Trophoblast cell (in vitro differentiated cells and primary cell): ENCODE measurements around the gene LGALS12.
A peak's percentile ranks its signal among the peaks of the same experiment; 100 is the strongest.
"Not testable (repeated sequence)": the region's sequence is repeated elsewhere in the genome, so short reads cannot be mapped to it uniquely, and the experiment has no call there.

Experiments
- DNase-seq, 2 donors: peaks; one replicate each; pipeline ENCODE4 v3.0.0-alpha.2; 2016
- H2AFZ ChIP-seq: 2 replicates; pipeline ENCODE4 v1.6.1; 2013; ENCODE audit warnings: low read length, moderate library complexity, mild to moderate bottlenecking; ENCODE audit not compliant: insufficient read depth, poor library complexity
- H2AK5ac ChIP-seq: 2 replicates; pipeline ENCODE4 v1.6.1; 2013; ENCODE audit warnings: mild to moderate bottlenecking, low read length
- H2BK120ac ChIP-seq: 2 replicates; pipeline ENCODE4 v1.6.1; 2013; ENCODE audit warnings: low read length, mild to moderate bottlenecking, moderate library complexity; ENCODE audit not compliant: insufficient read depth, poor library complexity
- H2BK12ac ChIP-seq: 2 replicates; pipeline ENCODE4 v1.6.1; 2013; ENCODE audit warnings: mild to moderate bottlenecking, low read length, moderate library complexity
- H2BK5ac ChIP-seq: 2 replicates; pipeline ENCODE4 v1.6.1; 2013; ENCODE audit warnings: low read length, low read depth, moderate library complexity, mild to moderate bottlenecking; ENCODE audit not compliant: poor library complexity
- H3K14ac ChIP-seq: 2 replicates; pipeline ENCODE4 v1.6.1; 2013; ENCODE audit warnings: mild to moderate bottlenecking, low read length
- H3K18ac ChIP-seq: 2 replicates; pipeline ENCODE4 v1.6.1; 2013; ENCODE audit warnings: mild to moderate bottlenecking, low read length
- H3K23ac ChIP-seq: 2 replicates; pipeline ENCODE4 v1.6.1; 2013; ENCODE audit warnings: low read length
- H3K27ac ChIP-seq: 2 replicates; pipeline ENCODE4 v1.5.1; 2013; ENCODE audit warnings: low read depth, mild to moderate bottlenecking, inconsistent platforms, low read length, moderate library complexity
- H3K27me3 ChIP-seq: 2 replicates; pipeline ENCODE4 v1.6.1; 2013; ENCODE audit warnings: inconsistent platforms, mild to moderate bottlenecking, low read length, moderate library complexity; ENCODE audit not compliant: insufficient read depth
- H3K36me3 ChIP-seq, 2 experiments: 1 replicate in 1 of 2; 2 replicates in 1 of 2; pipeline ENCODE4 v1.6.1; 2013; ENCODE audit warnings: low read length in 2 of 2, mild to moderate bottlenecking in 2 of 2, moderate library complexity in 1 of 2; ENCODE audit not compliant: insufficient read depth in 2 of 2, control insufficient read depth in 1 of 2
- H3K4ac ChIP-seq: 2 replicates; pipeline ENCODE4 v1.6.1; 2013; ENCODE audit warnings: low read depth, mild to moderate bottlenecking, low read length, moderate library complexity
- H3K4me1 ChIP-seq, 2 experiments: 1 replicate in 1 of 2; 2 replicates in 1 of 2; pipeline ENCODE4 v1.6.1; 2013; ENCODE audit warnings: low read length in 2 of 2, mild to moderate bottlenecking in 2 of 2, moderate library complexity in 1 of 2; ENCODE audit not compliant: insufficient read depth in 2 of 2, control insufficient read depth in 1 of 2
- H3K4me2 ChIP-seq: 2 replicates; pipeline ENCODE4 v1.6.1; 2013; ENCODE audit warnings: inconsistent platforms, mild to moderate bottlenecking, low read length, moderate library complexity
- H3K4me3 ChIP-seq: 2 replicates; pipeline ENCODE4 v1.5.1; 2013; ENCODE audit warnings: mild to moderate bottlenecking, low read depth, low read length, inconsistent platforms
- H3K79me1 ChIP-seq: one replicate; pipeline ENCODE4 v1.6.1; 2013; ENCODE audit warnings: low read length
- H3K79me2 ChIP-seq: 2 replicates; pipeline ENCODE4 v1.6.1; 2013; ENCODE audit warnings: low read length, mild to moderate bottlenecking; ENCODE audit not compliant: control insufficient read depth, insufficient read depth, poor library complexity
- H3K9ac ChIP-seq: 2 replicates; pipeline ENCODE4 v1.6.1; 2013; ENCODE audit warnings: mild to moderate bottlenecking, low read length
- H3K9me3 ChIP-seq: 2 replicates; pipeline ENCODE4 v1.6.1; 2013; ENCODE audit warnings: low read depth, mild to moderate bottlenecking, control low read depth, inconsistent platforms, low read length; ENCODE audit not compliant: insufficient read depth
- H4K12ac ChIP-seq: 2 replicates; pipeline ENCODE4 v1.6.1; 2013; ENCODE audit warnings: low read depth, mild to moderate bottlenecking, low read length, moderate library complexity
- H4K8ac ChIP-seq: 2 replicates; pipeline ENCODE4 v1.6.1; 2013; ENCODE audit warnings: low read depth, mild to moderate bottlenecking, low read length, moderate library complexity
- H4K91ac ChIP-seq: one replicate; pipeline ENCODE4 v1.6.1; 2013; ENCODE audit warnings: low read depth, mild to moderate bottlenecking, low read length, moderate library complexity
- WGBS: extraction: QIAGEN DNeasy Blood & Tissue Kit; methylation state at CpG from one replicate; pipeline ENCODE4 v1.1.7; 2013; ENCODE audit warnings: missing lambda C conversion rate; ENCODE audit not compliant: insufficient read length, insufficient coverage; ENCODE audit errors: extremely low coverage; 5-methylcytosine and 5-hydroxymethylcytosine counted together

Gene LGALS12

DNA sequence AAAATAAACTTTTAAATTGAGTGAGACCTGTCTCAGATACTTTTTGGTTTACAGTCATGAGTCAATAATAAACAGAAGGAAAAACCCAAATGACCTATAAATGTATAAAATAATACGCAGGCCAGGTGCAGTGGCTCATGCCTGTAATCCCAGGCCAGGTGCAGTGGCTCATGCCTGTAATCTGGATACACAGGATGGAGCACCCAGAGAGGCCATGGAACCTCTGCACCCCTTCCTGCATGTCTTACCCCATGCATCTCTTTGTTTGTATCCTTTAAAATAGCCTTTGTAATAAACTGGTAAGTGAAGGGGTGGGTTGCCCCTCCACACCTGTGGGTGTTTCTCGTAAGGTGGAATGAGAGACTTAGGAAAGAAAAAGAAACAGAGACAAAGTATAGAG, 21.8 kb downstream of the LGALS12 start:
- H3K4ac ChIP-seq: no peak overlapping the region
- H3K27ac ChIP-seq: peak overlapping the region; percentile 14
- peak overlapping the region; percentile 13 for H4K8ac ChIP-seq
- peak overlapping the region; percentile 37 for H2BK12ac ChIP-seq
- no peak overlapping the region for H3K9ac ChIP-seq
- H3K9me3 ChIP-seq: peaks cover 1% of the 10 kb centered on the region
- H2AFZ ChIP-seq: no peak overlapping the region
- H3K14ac ChIP-seq: no peak overlapping the region
- H3K27me3 ChIP-seq: no peaks in the 10 kb centered on the region
- no peak overlapping the region for H3K4me3 ChIP-seq
- no peak overlapping the region for H2BK120ac ChIP-seq
- H2AK5ac ChIP-seq: no peak overlapping the region
- H3K18ac ChIP-seq: no peak overlapping the region
- WGBS: no CpG with 5 or more reads among the region's 2 CpGs
- H4K91ac ChIP-seq: peak overlapping the region; percentile 64
- H3K36me3 ChIP-seq: no peaks in the 10 kb centered on the region
- no peak overlapping the region for H4K12ac ChIP-seq
- H3K4me2 ChIP-seq: no peak overlapping the region
- H2BK5ac ChIP-seq: peak overlapping the region; percentile 31
- no peaks in the 10 kb centered on the region for H3K79me2 ChIP-seq
- H3K4me1 ChIP-seq: peaks cover under 1 to 9% of the 10 kb centered on the region in 2 experiments
- no peak overlapping the region for H3K23ac ChIP-seq
- H3K79me1 ChIP-seq: peaks cover 6% of the 10 kb centered on the region
- DNase-seq: no peak

- not testable (repeated sequence) for H2BK5ac ChIP-seq, H3K27ac ChIP-seq, H3K14ac ChIP-seq, H2BK120ac ChIP-seq, H3K4ac ChIP-seq, H3K4me2 ChIP-seq, H4K91ac ChIP-seq, H3K79me2 ChIP-seq, H4K12ac ChIP-seq, H3K23ac ChIP-seq, H2BK12ac ChIP-seq, H3K27me3 ChIP-seq, H3K9me3 ChIP-seq, H3K4me3 ChIP-seq, H3K36me3 ChIP-seq, H3K9ac ChIP-seq, H2AFZ ChIP-seq, H4K8ac ChIP-seq, H3K79me1 ChIP-seq, H2AK5ac ChIP-seq, DNase-seq, H3K18ac ChIP-seq
- peaks cover 4 to 13% of the 10 kb centered on the region in 2 experiments for H3K4me1 ChIP-seq
- no CpG with 5 or more reads among the region's 11 CpGs for WGBS
These were observed 22.3 kb downstream of the LGALS12 start for GRCh38 chr11:63528156-63528555.

DNA sequence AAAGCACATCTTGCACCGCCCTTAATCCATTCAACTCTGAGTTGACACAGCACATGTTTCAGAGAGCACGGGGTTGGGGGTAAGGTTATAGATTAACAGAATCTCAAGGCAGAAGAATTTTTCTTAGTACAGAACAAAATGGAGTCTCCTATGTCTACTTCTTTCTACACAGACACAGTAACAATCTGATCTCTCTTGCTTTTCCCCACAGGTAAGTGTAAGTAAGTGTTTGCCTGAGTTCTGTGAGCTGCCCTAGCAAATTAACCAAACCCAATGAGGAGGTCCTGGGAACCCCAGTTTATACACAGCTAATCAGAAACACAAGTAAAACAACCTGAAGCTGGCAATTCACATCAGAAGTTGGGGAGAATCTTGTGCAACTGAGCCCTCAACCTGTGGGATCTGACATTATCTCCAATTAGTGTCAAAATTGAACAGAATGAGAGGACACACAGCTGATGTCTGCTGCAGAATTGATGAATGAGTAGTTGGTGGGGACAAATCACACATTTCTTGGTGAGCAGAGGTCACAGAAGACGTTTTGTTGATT, 22.9 kb downstream of the LGALS12 start:
- not testable (repeated sequence) for H2AFZ ChIP-seq, H4K12ac ChIP-seq, H2AK5ac ChIP-seq, H3K4me2 ChIP-seq, H3K27me3 ChIP-seq, H2BK12ac ChIP-seq, H3K18ac ChIP-seq, H3K36me3 ChIP-seq, H3K9ac ChIP-seq, H3K23ac ChIP-seq, H3K4ac ChIP-seq, H4K8ac ChIP-seq, H2BK5ac ChIP-seq, H3K9me3 ChIP-seq, H3K79me2 ChIP-seq, H3K14ac ChIP-seq, H3K4me3 ChIP-seq
- H3K79me1 ChIP-seq: peaks cover 10% of the 10 kb centered on the region
- DNase-seq: peak in 1 of 2 donors; percentile 5
- no CpG with 5 or more reads among the region's 3 CpGs for WGBS
- peak overlapping the region; percentile 50 for H3K27ac ChIP-seq
- peak overlapping the region; percentile 39 for H2BK120ac ChIP-seq
- peaks cover 9 to 18% of the 10 kb centered on the region in 2 experiments for H3K4me1 ChIP-seq
- H4K91ac ChIP-seq: peak overlapping the region; percentile 12

GRCh38 chr11:63529373-63529772, 23.5 kb downstream of the LGALS12 start:
- not testable (repeated sequence) for H3K27ac ChIP-seq, H2AK5ac ChIP-seq, H3K18ac ChIP-seq, H3K9me3 ChIP-seq, H4K91ac ChIP-seq, H4K8ac ChIP-seq, DNase-seq, H3K14ac ChIP-seq, H4K12ac ChIP-seq, H3K79me2 ChIP-seq, H3K36me3 ChIP-seq, H3K4me2 ChIP-seq, H3K4me3 ChIP-seq, H2AFZ ChIP-seq, H2BK12ac ChIP-seq, H3K4ac ChIP-seq, H3K9ac ChIP-seq, H3K27me3 ChIP-seq, H3K23ac ChIP-seq
- peak overlapping the region; percentile 7 for H2BK5ac ChIP-seq
- peaks cover 9 to 19% of the 10 kb centered on the region in 2 experiments for H3K4me1 ChIP-seq
- WGBS: no CpG with 5 or more reads among the region's 6 CpGs
- peaks cover 10% of the 10 kb centered on the region for H3K79me1 ChIP-seq
- H2BK120ac ChIP-seq: peak overlapping the region; percentile 62
